Endothelial cell (in vitro differentiated cells): ENCODE results near the gene CLDN15. TPM values are rescaled to one million over a fixed set of nuclear protein-coding genes. Genes with fewer than 3 reads are reported as not detected.
"Not testable (repeated sequence)": the region's sequence is repeated elsewhere in the genome, so short reads cannot be mapped to it uniquely, and the experiment has no call there.

Experiments
- DNase-seq: peaks from one replicate; pipeline ENCODE4 v3.0.0; 2021; ENCODE audit warnings: low spot score
- H3K27ac Mint-ChIP-seq: one replicate; pipeline ENCODE4 v1.8.0; 2021; ENCODE audit warnings: mixed read lengths, inconsistent platforms; ENCODE audit not compliant: unreplicated experiment
- H3K27me3 Mint-ChIP-seq: one replicate; pipeline ENCODE4 v1.8.0; 2021; ENCODE audit warnings: mild to moderate bottlenecking, moderate library complexity, mixed read lengths, inconsistent platforms; ENCODE audit not compliant: unreplicated experiment
- H3K36me3 Mint-ChIP-seq: one replicate; pipeline ENCODE4 v1.8.0; 2021; ENCODE audit warnings: mild to moderate bottlenecking, low read depth, mixed read lengths, inconsistent platforms; ENCODE audit not compliant: unreplicated experiment
- H3K4me1 Mint-ChIP-seq: one replicate; pipeline ENCODE4 v1.8.0; 2021; ENCODE audit warnings: mild to moderate bottlenecking, mixed read lengths, inconsistent platforms; ENCODE audit not compliant: unreplicated experiment
- H3K4me3 Mint-ChIP-seq: one replicate; pipeline ENCODE4 v1.8.0; 2021; ENCODE audit warnings: mild to moderate bottlenecking, mixed read lengths, inconsistent platforms; ENCODE audit not compliant: unreplicated experiment
- H3K9me3 Mint-ChIP-seq: one replicate; pipeline ENCODE4 v1.8.0; 2021; ENCODE audit warnings: mixed read lengths, inconsistent platforms; ENCODE audit not compliant: unreplicated experiment
- long read RNA-seq: library from polyadenylated mRNA; unstranded; transcript quantifications from one replicate; pipeline ENCODE4 v2.0.0, GENCODE V29; 2020; ENCODE audit not compliant: unreplicated experiment
- total RNA-seq: library from RNA; stranded (reverse); fragmentation: NEBNext Ultra II Directional; extraction: Animal tissue kit (Norgen Biotek cat#: 25700); gene quantifications from one replicate; pipeline ENCODE4 v1.2.1, GENCODE V29; 2021; ENCODE audit not compliant: unreplicated experiment
- TF ChIP-seq, protein P1 (sequence below): fragments of 200-600 bp; sonication (generic); IDR thresholded peaks from one replicate; pipeline ENCODE4 v1.5.0; 2021; ENCODE audit warnings: antibody characterized with exemption; ENCODE audit not compliant: unreplicated experiment

The CLDN15 gene
- total RNA-seq, result 10.5 TPM
- long read RNA-seq, result 0 reads

GRCh38 chr7:101237206-101238067 lies at the start of gene CLDN15:
TSS of gene CLDN15 (minus strand) at chr7:101237802. CDS start at chr7:101237581, 221 bp downstream.
- Mint-ChIP-seq H3K27me3 (peaks cover 4% of the 10 kb centered on the region), H3K27ac (no peak within 1 kb of the TSS), H3K9me3 (no peaks in the 10 kb centered on the region), H3K36me3 (peaks cover 4% of the 10 kb centered on the region), H3K4me1 (peaks cover 14% of the 10 kb centered on the region), H3K4me3 (no peak within 1 kb of the TSS)
- DNase-seq, result no peak
- TF ChIP-seq, protein P1, sequence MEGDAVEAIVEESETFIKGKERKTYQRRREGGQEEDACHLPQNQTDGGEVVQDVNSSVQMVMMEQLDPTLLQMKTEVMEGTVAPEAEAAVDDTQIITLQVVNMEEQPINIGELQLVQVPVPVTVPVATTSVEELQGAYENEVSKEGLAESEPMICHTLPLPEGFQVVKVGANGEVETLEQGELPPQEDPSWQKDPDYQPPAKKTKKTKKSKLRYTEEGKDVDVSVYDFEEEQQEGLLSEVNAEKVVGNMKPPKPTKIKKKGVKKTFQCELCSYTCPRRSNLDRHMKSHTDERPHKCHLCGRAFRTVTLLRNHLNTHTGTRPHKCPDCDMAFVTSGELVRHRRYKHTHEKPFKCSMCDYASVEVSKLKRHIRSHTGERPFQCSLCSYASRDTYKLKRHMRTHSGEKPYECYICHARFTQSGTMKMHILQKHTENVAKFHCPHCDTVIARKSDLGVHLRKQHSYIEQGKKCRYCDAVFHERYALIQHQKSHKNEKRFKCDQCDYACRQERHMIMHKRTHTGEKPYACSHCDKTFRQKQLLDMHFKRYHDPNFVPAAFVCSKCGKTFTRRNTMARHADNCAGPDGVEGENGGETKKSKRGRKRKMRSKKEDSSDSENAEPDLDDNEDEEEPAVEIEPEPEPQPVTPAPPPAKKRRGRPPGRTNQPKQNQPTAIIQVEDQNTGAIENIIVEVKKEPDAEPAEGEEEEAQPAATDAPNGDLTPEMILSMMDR, result no peak

GRCh38 chr7:101287032-101287431 lies 49.4 kb upstream of the CLDN15 start:
- Mint-ChIP-seq H3K27ac (no peak overlapping the region), H3K9me3 (no peaks in the 10 kb centered on the region), H3K36me3 (no peaks in the 10 kb centered on the region), H3K4me3 (no peak overlapping the region), H3K27me3 (peaks cover 4% of the 10 kb centered on the region), H3K4me1 (no peaks in the 10 kb centered on the region)
- TF ChIP-seq, protein P1, result no peak
- DNase-seq, result no peak

- H3K4me3 Mint-ChIP-seq, H3K27me3 Mint-ChIP-seq, DNase-seq, H3K27ac Mint-ChIP-seq, H3K4me1 Mint-ChIP-seq, H3K9me3 Mint-ChIP-seq, H3K36me3 Mint-ChIP-seq: not testable (repeated sequence)
These were observed 48.3 kb upstream of the CLDN15 start for GRCh38 chr7:101285880-101286279.

GRCh38 chr7:101285171-101285570 lies 47.6 kb upstream of the CLDN15 start:
- no peak overlapping the region for H3K4me3 Mint-ChIP-seq
- H3K4me1 Mint-ChIP-seq, result no peaks in the 10 kb centered on the region
- no peaks in the 10 kb centered on the region for H3K9me3 Mint-ChIP-seq
- DNase-seq, result no peak
- H3K36me3 Mint-ChIP-seq, result no peaks in the 10 kb centered on the region
- TF ChIP-seq, protein P1, result no peak
- peaks cover 4% of the 10 kb centered on the region for H3K27me3 Mint-ChIP-seq
- no peak overlapping the region for H3K27ac Mint-ChIP-seq

DNA sequence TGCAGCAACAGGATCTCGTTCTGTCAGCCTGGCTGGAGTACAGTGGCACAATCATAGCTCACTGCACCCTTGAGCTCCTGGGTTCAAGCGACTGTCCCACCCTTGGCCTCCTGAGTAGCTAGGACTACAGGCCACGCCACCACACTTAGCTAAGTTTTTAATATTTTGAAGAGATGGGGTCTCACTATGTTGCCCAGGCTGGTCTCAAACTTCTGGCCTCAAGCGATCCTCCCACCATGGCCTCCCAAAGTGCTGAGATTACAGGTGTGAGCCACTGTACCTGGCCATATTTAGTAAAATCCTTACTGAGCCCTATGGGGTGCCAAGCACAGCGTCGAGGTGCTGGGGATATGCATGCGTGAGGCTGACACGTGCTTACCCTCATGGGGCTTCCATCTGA lies 43.3 kb upstream of the CLDN15 start:
- H3K9me3 Mint-ChIP-seq, H3K27ac Mint-ChIP-seq: not testable (repeated sequence)

More for the DNA sequence above, 43.3 kb upstream of the CLDN15 start:
- H3K36me3 Mint-ChIP-seq, H3K27me3 Mint-ChIP-seq, DNase-seq, H3K4me3 Mint-ChIP-seq, H3K4me1 Mint-ChIP-seq: not testable (repeated sequence)
